ENCODE data around the gene NCOA7.
"Not testable (repeated sequence)": the region's sequence is repeated elsewhere in the genome, so short reads cannot be mapped to it uniquely, and the experiment has no call there.

NCOA7 gene

GRCh38 chr6:125841356-125842090, 50.8 kb downstream of the NCOA7 start:
- DNase-seq (ENCODE audit: low read depth): no peak

DNA sequence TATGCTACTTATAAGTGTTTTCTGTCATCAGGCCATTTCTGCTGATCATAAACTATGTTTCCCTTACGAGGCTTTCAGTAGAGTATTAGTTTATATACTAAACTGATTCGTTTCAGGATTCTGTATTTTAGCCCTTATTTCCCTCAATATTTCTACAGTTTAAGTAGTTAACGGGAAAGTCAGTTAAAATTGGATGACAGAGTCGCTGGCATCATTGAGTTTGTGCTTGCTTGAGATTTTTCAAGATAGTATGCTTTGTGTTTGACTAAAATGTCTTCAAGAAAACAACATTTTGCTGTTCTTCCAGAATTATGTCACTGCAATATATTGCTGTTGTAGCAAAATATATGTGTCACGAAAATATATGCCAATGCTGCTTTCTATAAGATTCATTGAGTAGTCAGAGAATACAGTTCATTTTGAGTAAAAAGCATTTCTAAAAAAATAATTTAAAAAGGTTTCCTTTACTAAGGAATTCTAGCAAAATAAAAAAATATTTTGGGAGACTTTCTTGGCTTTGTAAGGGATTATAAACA, 51.4 kb downstream of the NCOA7 start:
- DNase-seq (ENCODE audit: low read depth): no peak

DNA sequence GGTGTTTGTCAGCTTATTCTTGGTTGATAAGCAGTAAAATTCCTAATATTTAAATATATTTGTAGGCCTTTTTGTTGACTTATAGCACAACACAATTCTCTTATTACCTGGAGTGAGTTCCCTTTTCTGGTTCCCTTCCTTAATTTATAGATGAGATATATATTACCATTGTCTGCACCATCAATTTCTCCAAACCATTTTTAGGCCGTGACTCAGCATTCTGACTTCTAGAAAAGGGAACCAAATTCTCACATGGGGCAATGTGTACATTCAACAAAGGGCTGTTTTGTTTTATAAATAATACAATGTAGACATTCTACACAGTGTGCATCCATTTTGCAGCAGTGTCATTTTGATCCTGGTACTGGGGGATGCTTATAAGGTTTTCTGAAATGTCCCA, 52.8 kb downstream of the NCOA7 start:
- no peak for DNase-seq (ENCODE audit: low read depth)

- no peak for DNase-seq (ENCODE audit: low read depth)
These were observed 54.2 kb downstream of the NCOA7 start for GRCh38 chr6:125844989-125845388.

GRCh38 chr6:125846292-125847024, 55.7 kb downstream of the NCOA7 start:
- DNase-seq (ENCODE audit: low read depth): no peak

DNA sequence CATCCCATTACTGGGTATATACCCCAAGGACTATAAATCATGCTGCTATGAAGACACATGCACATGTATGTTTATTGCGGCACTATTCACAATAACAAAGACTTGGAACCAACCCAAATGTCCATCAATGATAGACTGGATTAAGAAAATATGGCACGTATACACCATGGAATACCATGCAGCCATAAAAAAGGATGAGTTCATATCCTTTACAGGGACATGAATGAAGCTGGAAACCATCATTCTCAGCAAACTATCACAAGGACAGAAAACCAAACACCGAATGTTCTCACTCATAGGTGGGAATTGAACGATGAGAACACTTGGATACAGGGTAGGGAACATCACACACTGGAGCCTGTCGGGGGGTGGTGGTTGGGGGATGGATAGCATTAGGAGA, 57.5 kb downstream of the NCOA7 start:
- DNase-seq (ENCODE audit: low read depth): not testable (repeated sequence)

GRCh38 chr6:125850361-125850760, 59.6 kb downstream of the NCOA7 start:
- DNase-seq (ENCODE audit: low read depth): no peak

GRCh38 chr6:125852587-125852986, 61.8 kb downstream of the NCOA7 start:
- no peak for DNase-seq (ENCODE audit: low read depth)

- no peak for DNase-seq (ENCODE audit: low read depth)
These were observed 62.4 kb downstream of the NCOA7 start for GRCh38 chr6:125853168-125853567.

DNA sequence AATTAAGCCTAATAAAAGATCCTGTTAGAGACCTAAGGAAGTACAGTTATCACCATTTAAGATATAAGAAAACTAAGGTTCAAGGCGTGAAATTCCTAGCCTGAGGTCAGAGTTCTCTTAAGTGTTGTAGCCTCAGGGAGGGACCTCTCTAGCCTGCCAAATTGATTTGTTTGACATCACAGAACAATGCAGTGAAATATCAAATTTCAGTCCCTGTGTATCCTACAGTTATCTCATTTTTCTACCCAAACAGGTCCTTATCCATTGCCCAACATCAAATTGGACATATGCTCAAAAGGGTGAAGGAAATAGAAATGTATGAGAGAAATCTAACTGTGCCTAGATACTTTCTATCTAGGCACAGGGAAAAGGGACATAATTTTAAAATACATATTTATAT, 63.0 kb downstream of the NCOA7 start:
- DNase-seq (ENCODE audit: low read depth): no peak

- no peak for DNase-seq (ENCODE audit: low read depth)
These were observed 63.6 kb downstream of the NCOA7 start for GRCh38 chr6:125854355-125854754.

DNA sequence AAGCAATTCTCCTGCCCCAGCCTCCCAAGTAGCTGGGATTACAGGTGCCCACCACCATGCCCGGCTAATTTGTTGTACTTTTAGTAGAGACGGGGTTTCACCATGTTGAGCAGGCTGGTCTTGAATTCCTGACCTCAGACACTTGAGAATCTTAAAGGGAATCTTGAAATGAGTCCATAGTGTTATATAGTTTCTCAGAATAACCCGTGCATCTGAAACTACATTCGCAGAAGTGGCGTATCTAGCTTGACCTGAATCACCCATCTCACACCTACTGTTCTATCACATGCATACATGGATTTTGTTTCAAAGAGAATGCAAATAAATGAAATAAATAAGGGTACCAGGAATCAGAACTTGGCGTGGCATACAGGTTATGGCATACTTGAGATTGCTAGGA, 65.0 kb downstream of the NCOA7 start:
- DNase-seq (ENCODE audit: low read depth): no peak

GRCh38 chr6:125857846-125858245, 67.1 kb downstream of the NCOA7 start:
- DNase-seq (ENCODE audit: low read depth): no peak

DNA sequence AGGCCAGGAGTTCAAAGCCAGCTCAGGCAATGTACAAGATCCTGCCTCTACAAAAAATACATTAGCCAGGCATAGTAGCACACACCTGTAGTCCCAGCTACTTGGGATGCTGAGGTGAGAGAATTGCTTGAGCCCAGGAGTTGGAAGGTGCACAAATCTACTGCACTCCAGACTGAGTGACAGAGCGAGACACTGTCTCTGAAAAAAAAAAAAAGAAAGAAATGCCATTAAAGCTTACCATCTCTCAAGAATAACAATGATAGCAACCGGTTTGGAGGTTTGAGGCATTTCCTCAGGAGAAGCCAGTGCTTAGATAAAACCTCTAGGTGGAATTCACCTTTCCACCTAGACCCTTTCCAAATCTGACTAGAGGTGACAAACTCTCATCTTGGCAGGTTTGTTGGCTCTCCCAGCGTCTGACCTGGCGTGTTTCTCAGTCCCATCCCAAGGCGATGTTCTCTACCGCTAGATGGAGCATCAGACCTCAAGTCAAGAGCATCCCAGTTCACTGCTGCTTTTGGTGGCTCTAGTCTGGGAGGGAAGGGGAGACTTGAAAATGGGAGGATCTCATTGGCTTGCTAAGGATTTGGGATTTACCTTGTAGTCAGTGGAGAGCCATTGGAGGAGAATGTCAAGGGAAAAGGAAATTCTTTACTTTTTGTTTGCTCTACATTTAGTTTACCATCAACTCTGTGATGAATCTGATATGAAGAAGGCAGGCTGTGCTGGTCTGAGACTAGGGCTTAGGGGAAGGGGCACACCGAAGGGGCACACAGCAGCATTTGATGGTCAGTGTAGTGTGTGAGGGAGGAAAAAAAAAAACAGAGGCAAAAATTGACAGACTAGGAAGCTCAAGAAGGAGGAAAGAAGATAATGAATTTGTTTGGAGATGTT, 67.9 kb downstream of the NCOA7 start:
- peak; percentile 5 for DNase-seq (ENCODE audit: low read depth)

GRCh38 chr6:125859727-125860126, 69.0 kb downstream of the NCOA7 start:
- DNase-seq (ENCODE audit: low read depth): no peak

- DNase-seq (ENCODE audit: low read depth): no peak
These were observed 72.3 kb downstream of the NCOA7 start for GRCh38 chr6:125863023-125863422.

DNA sequence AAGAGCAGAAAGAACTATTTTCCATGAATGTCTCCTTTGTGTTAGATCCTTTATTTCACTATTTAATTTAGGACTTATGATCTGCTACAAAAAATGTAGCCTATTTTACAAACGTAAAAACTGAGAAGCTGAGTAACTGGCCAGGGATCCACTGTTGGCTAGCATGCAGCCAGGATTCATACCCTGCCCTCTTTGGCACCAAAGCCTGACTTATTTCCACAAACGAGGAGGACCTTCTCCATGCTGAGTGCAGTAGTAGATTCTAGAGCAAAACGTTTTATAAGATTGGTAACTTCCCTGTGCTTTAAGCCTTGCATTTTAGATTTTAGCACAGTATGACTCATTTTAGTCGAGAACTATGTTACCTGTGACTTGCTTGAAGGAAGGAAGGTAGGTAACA, 74.3 kb downstream of the NCOA7 start:
- no peak for DNase-seq (ENCODE audit: low read depth)

DNA sequence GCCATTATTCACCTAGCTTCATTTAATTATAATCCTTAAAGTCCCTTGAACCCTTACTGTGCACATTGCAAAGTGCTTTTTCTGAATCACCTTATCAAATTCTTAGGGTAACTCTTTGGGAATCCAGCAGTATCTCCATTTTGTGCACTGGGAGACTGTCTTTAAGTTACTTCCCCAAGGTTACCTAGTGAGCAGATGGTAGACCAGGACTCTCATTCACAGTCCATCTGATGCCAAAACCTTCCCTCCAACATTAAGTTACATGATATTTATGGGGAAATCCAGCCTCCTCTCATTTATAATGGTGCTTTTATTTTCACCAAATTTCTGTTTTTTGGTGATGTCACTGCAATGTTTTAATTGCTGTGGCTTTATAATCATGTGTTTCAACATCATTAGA, 75.7 kb downstream of the NCOA7 start:
- no peak for DNase-seq (ENCODE audit: low read depth)

DNA sequence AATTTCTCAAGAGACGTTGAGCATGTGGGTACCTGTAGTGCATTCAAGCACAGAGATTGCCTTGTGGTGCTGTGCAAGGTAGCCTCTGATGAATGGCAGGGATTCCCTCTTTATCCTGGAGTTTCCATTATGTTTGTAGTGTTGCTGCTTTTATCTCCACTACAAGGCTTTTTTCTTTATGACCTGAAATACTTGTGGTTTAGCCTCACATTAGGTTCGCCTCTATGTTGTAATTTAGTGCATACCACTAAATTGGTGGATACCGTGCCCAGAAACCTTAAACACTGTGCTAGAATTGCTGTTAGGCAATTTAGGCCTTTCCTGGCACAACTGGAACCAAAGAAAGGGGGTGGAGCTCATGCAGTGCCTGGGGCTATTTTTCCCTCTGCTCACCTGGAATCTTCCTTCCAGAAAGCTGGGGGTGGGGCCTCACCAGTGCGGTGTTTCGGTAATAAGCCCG, 76.8 kb downstream of the NCOA7 start:
- DNase-seq (ENCODE audit: low read depth): no peak

- DNase-seq (ENCODE audit: low read depth): no peak
These were observed 77.5 kb downstream of the NCOA7 start for GRCh38 chr6:125868252-125868651.

GRCh38 chr6:125868678-125869395, 78.1 kb downstream of the NCOA7 start:
- no peak for DNase-seq (ENCODE audit: low read depth)

GRCh38 chr6:125869427-125869826, 78.7 kb downstream of the NCOA7 start:
- no peak for DNase-seq (ENCODE audit: low read depth)

Measured in stimulated activated CD4-positive, alpha-beta T cell treated with anti-CD3 and anti-CD28 coated beads, Interleukin-2, amount 100 ng/mL, for 4 hours (primary cell).